AG09309 (cell line): ENCODE results near the gene EXOC4.

Source experiments
- DNase-seq: peaks from one replicate; pipeline ENCODE4 v3.0.0-alpha.2; 2010; ENCODE audit warnings: low read depth
- H3K4me3 ChIP-seq: 2 replicates; pipeline ENCODE4 v1.5.1; 2011; ENCODE audit warnings: mild to moderate bottlenecking, low read depth, low read length, moderate library complexity; ENCODE audit not compliant: control insufficient read depth
- CTCF ChIP-seq: IDR thresholded peaks from 2 replicates; pipeline ENCODE4 v1.5.1; 2011; ENCODE audit warnings: mild to moderate bottlenecking, low read depth, low read length, inconsistent platforms; ENCODE audit not compliant: insufficient read depth, control insufficient read depth; ENCODE audit errors: missing control alignments

The EXOC4 gene

GRCh38 chr7:134047675-134048074, 794.8 kb downstream of the EXOC4 start:
- DNase-seq: no peak
- no peak overlapping the region for H3K4me3 ChIP-seq
- no peak for TF ChIP-seq CTCF

- TF ChIP-seq CTCF: no peak
- no peak for DNase-seq
- H3K4me3 ChIP-seq: no peak overlapping the region
Observed at GRCh38 chr7:134048166-134048565, 795.3 kb downstream of the EXOC4 start.

- no peak for TF ChIP-seq CTCF
- H3K4me3 ChIP-seq: no peak overlapping the region
- DNase-seq: no peak
Observed at GRCh38 chr7:134051020-134051419, 798.1 kb downstream of the EXOC4 start.

GRCh38 chr7:134056816-134057215, 803.9 kb downstream of the EXOC4 start:
- no peak for TF ChIP-seq CTCF
- no peak overlapping the region for H3K4me3 ChIP-seq
- no peak for DNase-seq

- no peak for DNase-seq
Observed at GRCh38 chr7:134058521-134058920, 805.6 kb downstream of the EXOC4 start.

GRCh38 chr7:134058980-134059379, 806.1 kb downstream of the EXOC4 start:
- no peak for TF ChIP-seq CTCF
- H3K4me3 ChIP-seq: no peak overlapping the region
- DNase-seq: no peak

More at GRCh38 chr7:134058521-134058920, 805.6 kb downstream of the EXOC4 start:
- no peak for TF ChIP-seq CTCF
- H3K4me3 ChIP-seq: no peak overlapping the region

- no peak for TF ChIP-seq CTCF
- no peak overlapping the region for H3K4me3 ChIP-seq
- no peak for DNase-seq
Observed at GRCh38 chr7:134059921-134060320, 807.0 kb downstream of the EXOC4 start.
